K562 (cell line): Measurements from ENCODE around the gene TRIM24. TPM values are rescaled to one million over a fixed set of nuclear protein-coding genes. Genes with fewer than 3 reads are reported as not detected.

Source experiments
- ARID1B ChIP-seq: fragments of 450-650 bp; IDR thresholded peaks from 2 replicates; pipeline ENCODE4 v1.6.1; 2016; ENCODE audit warnings: antibody characterized with exemption, mild to moderate bottlenecking, inconsistent platforms
- BACH1 ChIP-seq: fragments of 200-800 bp; sonication (Bioruptor generic); IDR thresholded peaks from 2 replicates; pipeline ENCODE4 v1.6.1; 2016; ENCODE audit warnings: missing genetic modification characterization, missing compliant biosample characterization
- CEBPZ ChIP-seq: fragments of 150-350 bp; IDR thresholded peaks from 2 replicates; pipeline ENCODE4 v1.6.1; 2014; ENCODE audit warnings: low read depth, mild to moderate bottlenecking, low read length, borderline replicate concordance
- HDAC6 ChIP-seq: IDR thresholded peaks from 2 replicates; pipeline ENCODE4 v1.6.1; 2012; ENCODE audit warnings: low read depth, mild to moderate bottlenecking, control low read depth, inconsistent platforms, low read length, moderate library complexity
- JUN ChIP-seq, 2 experiments: sonication (generic) in 1 of 2; formaldehyde crosslinking in 1 of 2; IDR thresholded peaks; 2 replicates each; pipeline versions ENCODE4 v1.6.1 to v1.8.0; 2012 to 2022; ENCODE audit warnings: borderline replicate concordance in 2 of 2, mild to moderate bottlenecking in 2 of 2, improper control_type of control experiment in 1 of 2, low read depth in 1 of 2, low read length in 1 of 2, missing genetic modification reagents in 1 of 2
- JUND ChIP-seq, 2 experiments: IDR thresholded peaks; 2 replicates in 1 of 2; 3 replicates in 1 of 2; pipeline ENCODE4 v1.6.1; 2011; ENCODE audit warnings: borderline replicate concordance in 2 of 2, low read depth in 2 of 2, low read length in 2 of 2, improper control_type of control experiment in 1 of 2, missing biosample characterization in 1 of 2, missing genetic modification characterization in 1 of 2, missing genetic modification reagents in 1 of 2
- KDM4B ChIP-seq, 2 experiments: fragments of 450-650 bp in 1 of 2; sonication (generic) in 1 of 2; IDR thresholded peaks; 2 replicates each; pipeline ENCODE4 v1.6.1; 2016 to 2017; ENCODE audit warnings: borderline replicate concordance in 2 of 2, antibody characterized with exemption in 1 of 2, low read depth in 1 of 2, mild to moderate bottlenecking in 1 of 2
- MAFK ChIP-seq: IDR thresholded peaks from 2 replicates; pipeline ENCODE4 v1.6.1; 2011; ENCODE audit warnings: low read length, improper control_type of control experiment
- NBN ChIP-seq: fragments of 450-650 bp; IDR thresholded peaks from 2 replicates; pipeline ENCODE4 v1.6.1; 2016; ENCODE audit warnings: low read depth, mild to moderate bottlenecking
- NR1H2 ChIP-seq: sonication (generic); formaldehyde crosslinking; IDR thresholded peaks from 2 replicates; pipeline ENCODE4 v1.4.0; 2020; ENCODE audit warnings: mild to moderate bottlenecking, missing genetic modification reagents
- NR2F6 ChIP-seq: fragments of 450-650 bp; formaldehyde crosslinking; IDR thresholded peaks from 2 replicates; pipeline ENCODE4 v1.4.0; 2020; ENCODE audit warnings: mild to moderate bottlenecking
- POLR2B ChIP-seq: fragments of 450-650 bp; IDR thresholded peaks from 2 replicates; pipeline ENCODE4 v1.6.1; 2018; ENCODE audit warnings: low read depth; ENCODE audit not compliant: partially characterized antibody
- POLR3A ChIP-seq: IDR thresholded peaks from 2 replicates; pipeline ENCODE4 v1.6.1; 2011; ENCODE audit warnings: borderline replicate concordance, mild to moderate bottlenecking, moderate library complexity; ENCODE audit not compliant: insufficient read length, insufficient read depth; ENCODE audit errors: extremely low read depth
- SMARCA4 ChIP-seq: fragments of 450-650 bp; IDR thresholded peaks from 2 replicates; pipeline ENCODE4 v1.6.1; 2016
- SMARCB1 ChIP-seq: IDR thresholded peaks from 2 replicates; pipeline ENCODE4 v1.6.1; 2011; ENCODE audit warnings: improper control_type of control experiment, low read depth; ENCODE audit not compliant: insufficient read length
- SMARCE1 ChIP-seq: fragments of 450-650 bp; IDR thresholded peaks from 2 replicates; pipeline ENCODE4 v1.7.1; 2016; ENCODE audit warnings: mild to moderate bottlenecking
- SOX6 ChIP-seq: fragments of 450-650 bp; IDR thresholded peaks from 2 replicates; pipeline ENCODE4 v1.6.1; 2014; ENCODE audit warnings: mild to moderate bottlenecking
- TAF1 ChIP-seq: IDR thresholded peaks from 2 replicates; pipeline ENCODE4 v1.6.1; 2011; ENCODE audit warnings: mild to moderate bottlenecking, low read length, moderate library complexity; ENCODE audit not compliant: insufficient read depth, control insufficient read depth, severe bottlenecking; ENCODE audit errors: extremely low read depth
- TGIF2 ChIP-seq: sonication (generic); formaldehyde crosslinking; IDR thresholded peaks from 2 replicates; pipeline ENCODE4 v1.8.1; 2022; ENCODE audit warnings: mild to moderate bottlenecking, missing genetic modification reagents, moderate library complexity
- ZKSCAN1 ChIP-seq: fragments of 150-350 bp; IDR thresholded peaks from 2 replicates; pipeline ENCODE4 v1.6.1; 2016; ENCODE audit warnings: low read depth, low read length
- ZKSCAN3 ChIP-seq: fragments of 250-450 bp; sonication (Bioruptor Pico); IDR thresholded peaks from 2 replicates; pipeline ENCODE4 v1.4.0; 2020
- ZNF263 ChIP-seq: sonication (generic); formaldehyde crosslinking; IDR thresholded peaks from 2 replicates; pipeline ENCODE4 v1.8.0; 2022; ENCODE audit warnings: mild to moderate bottlenecking, missing genetic modification reagents, borderline replicate concordance
- polyA plus RNA-seq, 8 experiments: library from polyadenylated mRNA; depleted of rRNA in 4 of 8; stranded (reverse) in 5 of 8; unstranded in 3 of 8; fragments of >200 nt; fragmentation: Nextera tagmentation in 2 of 8; fragmentation: Illumina TruSeq in 1 of 8; extraction: Ambion mirVana in 2 of 8; extraction: Trizol in 1 of 8; gene quantifications; 2 replicates each; pipeline versions ENCODE4 v1.2.1 to v1.2.3, GENCODE V29; 2011 to 2014; ENCODE audit warnings: inconsistent platforms in 1 of 8, missing spikeins in 1 of 8
- total RNA-seq, 7 experiments: library from RNA; depleted of rRNA in 6 of 7; stranded (reverse); fragments of >200 nt in 6 of 7; fragmentation: Illumina TruSeq in 2 of 7; extraction: Trizol in 2 of 7; gene quantifications; 2 replicates each; pipeline versions ENCODE4 v1.2.1 to v1.2.3, GENCODE V29; 2011 to 2021; ENCODE audit warnings: low replicate concordance in 1 of 7
- TF ChIP-seq, protein P1 (sequence below): sonication (generic); formaldehyde crosslinking; IDR thresholded peaks from 2 replicates; pipeline ENCODE4 v1.8.0; 2022; ENCODE audit warnings: mild to moderate bottlenecking, missing genetic modification reagents

The TRIM24 gene
- total and polyA plus RNA-seq, 9 of the 15 experiments (the other 6 are each of a cell fraction or from before 2014, with no cell fraction given) = 13.4 to 74.0 (median 41.7) TPM

DNA sequence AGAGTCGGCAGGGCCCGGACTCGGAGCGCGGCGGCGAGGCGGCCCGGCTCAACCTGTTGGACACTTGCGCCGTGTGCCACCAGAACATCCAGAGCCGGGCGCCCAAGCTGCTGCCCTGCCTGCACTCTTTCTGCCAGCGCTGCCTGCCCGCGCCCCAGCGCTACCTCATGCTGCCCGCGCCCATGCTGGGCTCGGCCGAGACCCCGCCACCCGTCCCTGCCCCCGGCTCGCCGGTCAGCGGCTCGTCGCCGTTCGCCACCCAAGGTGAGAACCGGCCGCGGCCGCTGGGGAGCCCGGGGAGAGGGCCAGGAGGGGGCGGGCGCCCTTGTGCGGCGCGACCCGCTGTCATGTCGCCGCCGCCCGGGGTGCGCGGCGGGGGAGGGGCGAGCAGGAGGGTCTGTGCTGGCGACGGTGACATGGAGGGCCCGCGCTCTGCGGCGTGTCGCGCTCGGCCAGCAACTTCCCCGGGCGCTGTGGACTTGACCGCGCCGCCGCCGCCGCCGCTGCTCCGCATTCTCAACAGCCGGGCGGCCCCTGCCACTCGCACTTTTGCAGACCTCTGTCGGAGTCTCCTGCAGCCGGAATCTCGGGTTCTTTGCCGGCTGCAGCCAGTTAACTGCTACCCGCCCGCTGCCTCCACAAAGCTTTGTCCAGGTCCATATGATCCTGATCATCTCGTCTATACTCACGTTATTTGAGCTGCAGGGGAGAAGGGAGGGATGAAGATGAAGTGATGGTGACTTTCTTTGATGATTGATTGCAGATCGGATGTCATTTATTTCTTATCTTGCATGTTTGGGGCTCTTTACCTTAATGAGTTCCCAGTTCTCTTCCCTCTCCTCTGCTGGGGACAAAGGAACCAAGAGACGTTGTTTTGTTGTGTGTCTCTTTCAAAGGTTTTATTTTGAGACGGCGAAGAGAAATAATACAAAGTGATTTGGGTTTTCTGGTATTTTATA lies 869 bp downstream of the TRIM24 start (continued):
- TF ChIP-seq POLR3A (no peak), HDAC6 (no peak), ZKSCAN3 (CRISPR knock-in tag) (no peak), TGIF2 (CRISPR knock-in tag) (peak; percentile 97; the same call in 1 of the 2 replicates), SMARCA4 (0 out of 2 replicates have a peak, but pooled peaks have one; percentile 45), SOX6 (peak; percentile 46; the same call in 1 of the 2 replicates), SMARCE1 (peak; percentile 41), NR1H2 (CRISPR knock-in tag) (no peak), ZNF263 (CRISPR knock-in tag) (peak; percentile 34; the same call in 1 of the 2 replicates), NBN (peak; percentile 58; the same call in 1 of the 2 replicates), NR2F6 (CRISPR knock-in tag) (no peak), ARID1B (no peak; the same call in 1 of the 2 replicates), MAFK (no peak), BACH1 (no peak), KDM4B (IDR thresholded peaks at IDR 0.05; ENCODE audit: borderline replicate concordance in 2 of 2, low read depth in 1 of 2) (no peak), SMARCB1 (no peak), ZKSCAN1 (no peak), CEBPZ (no peak), TAF1 (peak; percentile 69), JUN (IDR thresholded peaks at IDR 0.05; ENCODE audit: borderline replicate concordance, low read depth, low read length) (no peak), JUN (CRISPR knock-in tag; IDR thresholded peaks at IDR 0.05; ENCODE audit: borderline replicate concordance) (peak; percentile 29; the same call in 1 of the 2 replicates), POLR2B (peak; percentile 39), JUND (IDR thresholded peaks at IDR 0.05; ENCODE audit: borderline replicate concordance, low read depth, low read length) (peak; percentile 3), JUND (tag; IDR thresholded peaks at IDR 0.05; ENCODE audit: borderline replicate concordance, low read depth, low read length) (no peak; the same call in 2 of the 3 replicates)
- TF ChIP-seq, protein P1, sequence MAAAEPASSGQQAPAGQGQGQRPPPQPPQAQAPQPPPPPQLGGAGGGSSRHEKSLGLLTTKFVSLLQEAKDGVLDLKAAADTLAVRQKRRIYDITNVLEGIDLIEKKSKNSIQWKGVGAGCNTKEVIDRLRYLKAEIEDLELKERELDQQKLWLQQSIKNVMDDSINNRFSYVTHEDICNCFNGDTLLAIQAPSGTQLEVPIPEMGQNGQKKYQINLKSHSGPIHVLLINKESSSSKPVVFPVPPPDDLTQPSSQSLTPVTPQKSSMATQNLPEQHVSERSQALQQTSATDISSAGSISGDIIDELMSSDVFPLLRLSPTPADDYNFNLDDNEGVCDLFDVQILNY (CRISPR knock-in tag) = no peak; the same call in 1 of the 2 replicates
